Neural cell (in vitro differentiated cells): ENCODE measurements around the gene COL4A1. TPM values are rescaled to one million over a fixed set of nuclear protein-coding genes. Genes with fewer than 3 reads are reported as not detected.

Experiments
- H2AFZ ChIP-seq: fragments of 200-600, 300-800 bp; sonication (generic), shearing (Covaris generic); 2 replicates; pipeline ENCODE4 v1.6.0; 2014; ENCODE audit warnings: low read depth, mild to moderate bottlenecking, antibody characterized with exemption, low read length, moderate library complexity
- H3F3A ChIP-seq: fragments of 200-600 bp; shearing (Covaris generic); 2 replicates; pipeline ENCODE4 v1.6.1; 2016; ENCODE audit warnings: mild to moderate bottlenecking, moderate library complexity, mixed read lengths, antibody characterized with exemption, low read length; ENCODE audit not compliant: insufficient read depth, poor library complexity, severe bottlenecking
- H3K27ac ChIP-seq: fragments of 200-600, 300-800 bp; sonication (generic), shearing (Covaris generic); 2 replicates; pipeline ENCODE4 v1.5.1; 2014; ENCODE audit warnings: mild to moderate bottlenecking, low read length, moderate library complexity
- H3K27me3 ChIP-seq: fragments of 300-800, 200-600 bp; sonication (generic), shearing (Covaris generic); 2 replicates; pipeline ENCODE4 v1.6.0; 2014; ENCODE audit warnings: mild to moderate bottlenecking, low read depth, low read length, moderate library complexity; ENCODE audit not compliant: insufficient read depth
- H3K36me3 ChIP-seq: fragments of 300-800, 200-600 bp; sonication (generic), shearing (Covaris generic); 2 replicates; pipeline ENCODE4 v1.5.1; 2014; ENCODE audit warnings: mild to moderate bottlenecking, antibody characterized with exemption, low read length, moderate library complexity; ENCODE audit not compliant: insufficient read depth
- H3K4me2 ChIP-seq: fragments of 300-800, 200-600 bp; sonication (generic), shearing (Covaris generic); 2 replicates; pipeline ENCODE4 v1.6.0; 2014; ENCODE audit warnings: mild to moderate bottlenecking, low read length
- H3K4me3 ChIP-seq: fragments of 300-800, 200-600 bp; sonication (generic), shearing (Covaris generic); 2 replicates; pipeline ENCODE4 v1.5.1; 2014; ENCODE audit warnings: mild to moderate bottlenecking, low read length, moderate library complexity
- H3K79me2 ChIP-seq: fragments of 200-600 bp; shearing (Covaris generic); replicated peaks from 2 replicates; pipeline ENCODE4 v1.6.0; 2014; ENCODE audit warnings: mild to moderate bottlenecking, low read length, moderate library complexity; ENCODE audit not compliant: insufficient read depth
- H3K9ac ChIP-seq: fragments of 300-800, 200-600 bp; sonication (generic), shearing (Covaris generic); 2 replicates; pipeline ENCODE4 v1.6.1; 2016; ENCODE audit warnings: mild to moderate bottlenecking, low read length, mixed read lengths
- H3K9me2 ChIP-seq: fragments of 200-600 bp; shearing (Covaris generic); 2 replicates; pipeline ENCODE4 v1.6.1; 2016; ENCODE audit warnings: mild to moderate bottlenecking, low read length, mixed read lengths; ENCODE audit not compliant: insufficient read depth
- H3K9me3 ChIP-seq: fragments of 200-600, 300-800 bp; sonication (generic), shearing (Covaris generic); 2 replicates; pipeline ENCODE4 v1.6.1; 2016; ENCODE audit warnings: mild to moderate bottlenecking, mixed run types, low read length, moderate library complexity, mixed read lengths
- H4K20me1 ChIP-seq: fragments of 200-600 bp; shearing (Covaris generic); 2 replicates; pipeline ENCODE4 v1.6.1; 2016; ENCODE audit warnings: mild to moderate bottlenecking, mixed run types; ENCODE audit not compliant: insufficient read depth
- EP300 ChIP-seq: fragments of 450-650 bp; conservative IDR thresholded peaks from 2 replicates; pipeline ENCODE4 v1.6.1; 2014; ENCODE audit warnings: antibody characterized with exemption, mild to moderate bottlenecking, moderate library complexity; ENCODE audit not compliant: poor library complexity, severe bottlenecking
- EZH2 ChIP-seq: fragments of 200-600, 300-800 bp; shearing (Covaris generic), sonication (generic); IDR thresholded peaks from 2 replicates; pipeline ENCODE4 v1.6.1; 2014; ENCODE audit warnings: antibody characterized with exemption, low read length, borderline replicate concordance, mild to moderate bottlenecking; ENCODE audit not compliant: insufficient read depth, poor library complexity, severe bottlenecking
- MXI1 ChIP-seq: fragments of 450-650 bp; conservative IDR thresholded peaks from 2 replicates; pipeline ENCODE4 v1.6.1; 2014; ENCODE audit warnings: antibody characterized with exemption, mild to moderate bottlenecking; ENCODE audit not compliant: poor library complexity, severe bottlenecking
- POLR2AphosphoS5 ChIP-seq: IDR thresholded peaks from 2 replicates; pipeline ENCODE4 v1.6.1; 2012
- RAD21 ChIP-seq: fragments of 450-650 bp; conservative IDR thresholded peaks from 2 replicates; pipeline ENCODE4 v1.6.1; 2014; ENCODE audit warnings: antibody characterized with exemption, mild to moderate bottlenecking, moderate library complexity
- SMC3 ChIP-seq: fragments of 450-650 bp; conservative IDR thresholded peaks from 2 replicates; pipeline ENCODE4 v1.6.1; 2014; ENCODE audit warnings: antibody characterized with exemption, mild to moderate bottlenecking, moderate library complexity; ENCODE audit not compliant: poor library complexity
- TAF1 ChIP-seq: IDR thresholded peaks from 2 replicates; pipeline ENCODE4 v1.6.1; 2012; ENCODE audit warnings: low read depth
- polyA plus RNA-seq: library from polyadenylated mRNA; depleted of rRNA; stranded (reverse); fragments of >200 nt; gene quantifications from 2 replicates; pipeline ENCODE4 v1.2.3, GENCODE V29; 2014
- TF ChIP-seq, protein P1 (sequence below): IDR thresholded peaks from 2 replicates; pipeline ENCODE4 v1.6.1; 2012; ENCODE audit warnings: borderline replicate concordance
- TF ChIP-seq, protein P2 (sequence below): fragments of 450-650 bp; IDR thresholded peaks from 2 replicates; pipeline ENCODE4 v1.5.1; 2014; ENCODE audit warnings: antibody characterized with exemption, mild to moderate bottlenecking, moderate library complexity; ENCODE audit not compliant: poor library complexity, severe bottlenecking

The COL4A1 gene
- polyA plus RNA-seq, 1 donor from 2014 or later, result 13.1 TPM

GRCh38 chr13:110306340-110306959, 507 bp downstream of the COL4A1 start:
- peak overlapping the region; percentile 40 for H2AFZ ChIP-seq
- H4K20me1 ChIP-seq, result no peaks in the 10 kb centered on the region
- no peak overlapping the region for H3K27ac ChIP-seq
- H3K4me3 ChIP-seq, result peak overlapping the region; percentile 91
- peaks cover 10% of the 10 kb centered on the region for H3K27me3 ChIP-seq
- H3K4me2 ChIP-seq, result peak overlapping the region; percentile 55
- no peaks in the 10 kb centered on the region for H3K9me2 ChIP-seq
- H3F3A ChIP-seq, result no peaks in the 10 kb centered on the region
- H3K36me3 ChIP-seq, result no peaks in the 10 kb centered on the region
- no peaks in the 10 kb centered on the region for H3K79me2 ChIP-seq
- H3K9me3 ChIP-seq, result no peaks in the 10 kb centered on the region
- TF ChIP-seq SMC3 (no peak), TAF1 (no peak), MXI1 (no peak), EZH2 (no peak), POLR2AphosphoS5 (no peak)
- TF ChIP-seq, protein P1, sequence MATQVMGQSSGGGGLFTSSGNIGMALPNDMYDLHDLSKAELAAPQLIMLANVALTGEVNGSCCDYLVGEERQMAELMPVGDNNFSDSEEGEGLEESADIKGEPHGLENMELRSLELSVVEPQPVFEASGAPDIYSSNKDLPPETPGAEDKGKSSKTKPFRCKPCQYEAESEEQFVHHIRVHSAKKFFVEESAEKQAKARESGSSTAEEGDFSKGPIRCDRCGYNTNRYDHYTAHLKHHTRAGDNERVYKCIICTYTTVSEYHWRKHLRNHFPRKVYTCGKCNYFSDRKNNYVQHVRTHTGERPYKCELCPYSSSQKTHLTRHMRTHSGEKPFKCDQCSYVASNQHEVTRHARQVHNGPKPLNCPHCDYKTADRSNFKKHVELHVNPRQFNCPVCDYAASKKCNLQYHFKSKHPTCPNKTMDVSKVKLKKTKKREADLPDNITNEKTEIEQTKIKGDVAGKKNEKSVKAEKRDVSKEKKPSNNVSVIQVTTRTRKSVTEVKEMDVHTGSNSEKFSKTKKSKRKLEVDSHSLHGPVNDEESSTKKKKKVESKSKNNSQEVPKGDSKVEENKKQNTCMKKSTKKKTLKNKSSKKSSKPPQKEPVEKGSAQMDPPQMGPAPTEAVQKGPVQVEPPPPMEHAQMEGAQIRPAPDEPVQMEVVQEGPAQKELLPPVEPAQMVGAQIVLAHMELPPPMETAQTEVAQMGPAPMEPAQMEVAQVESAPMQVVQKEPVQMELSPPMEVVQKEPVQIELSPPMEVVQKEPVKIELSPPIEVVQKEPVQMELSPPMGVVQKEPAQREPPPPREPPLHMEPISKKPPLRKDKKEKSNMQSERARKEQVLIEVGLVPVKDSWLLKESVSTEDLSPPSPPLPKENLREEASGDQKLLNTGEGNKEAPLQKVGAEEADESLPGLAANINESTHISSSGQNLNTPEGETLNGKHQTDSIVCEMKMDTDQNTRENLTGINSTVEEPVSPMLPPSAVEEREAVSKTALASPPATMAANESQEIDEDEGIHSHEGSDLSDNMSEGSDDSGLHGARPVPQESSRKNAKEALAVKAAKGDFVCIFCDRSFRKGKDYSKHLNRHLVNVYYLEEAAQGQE, result no peak
- peak overlapping the region; percentile 78 for H3K9ac ChIP-seq

- H3K36me3 ChIP-seq, result no peaks in the 10 kb centered on the region
- no peaks in the 10 kb centered on the region for H4K20me1 ChIP-seq
- H3K4me2 ChIP-seq, result peak overlapping the region; percentile 55
- H3F3A ChIP-seq, result no peaks in the 10 kb centered on the region
- no peak overlapping the region for H2AFZ ChIP-seq
- no peak overlapping the region for H3K27ac ChIP-seq
- H3K9ac ChIP-seq, result peak overlapping the region; percentile 78
- H3K9me3 ChIP-seq, result no peaks in the 10 kb centered on the region
- peak overlapping the region; percentile 91 for H3K4me3 ChIP-seq
- no peaks in the 10 kb centered on the region for H3K9me2 ChIP-seq
- H3K79me2 ChIP-seq, result no peaks in the 10 kb centered on the region
- no peak for TF ChIP-seq MXI1
- TF ChIP-seq RAD21, result no peak
- TF ChIP-seq, protein P2, sequence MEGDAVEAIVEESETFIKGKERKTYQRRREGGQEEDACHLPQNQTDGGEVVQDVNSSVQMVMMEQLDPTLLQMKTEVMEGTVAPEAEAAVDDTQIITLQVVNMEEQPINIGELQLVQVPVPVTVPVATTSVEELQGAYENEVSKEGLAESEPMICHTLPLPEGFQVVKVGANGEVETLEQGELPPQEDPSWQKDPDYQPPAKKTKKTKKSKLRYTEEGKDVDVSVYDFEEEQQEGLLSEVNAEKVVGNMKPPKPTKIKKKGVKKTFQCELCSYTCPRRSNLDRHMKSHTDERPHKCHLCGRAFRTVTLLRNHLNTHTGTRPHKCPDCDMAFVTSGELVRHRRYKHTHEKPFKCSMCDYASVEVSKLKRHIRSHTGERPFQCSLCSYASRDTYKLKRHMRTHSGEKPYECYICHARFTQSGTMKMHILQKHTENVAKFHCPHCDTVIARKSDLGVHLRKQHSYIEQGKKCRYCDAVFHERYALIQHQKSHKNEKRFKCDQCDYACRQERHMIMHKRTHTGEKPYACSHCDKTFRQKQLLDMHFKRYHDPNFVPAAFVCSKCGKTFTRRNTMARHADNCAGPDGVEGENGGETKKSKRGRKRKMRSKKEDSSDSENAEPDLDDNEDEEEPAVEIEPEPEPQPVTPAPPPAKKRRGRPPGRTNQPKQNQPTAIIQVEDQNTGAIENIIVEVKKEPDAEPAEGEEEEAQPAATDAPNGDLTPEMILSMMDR, result no peak
- TF ChIP-seq SMC3, result no peak
- no peak for TF ChIP-seq TAF1
- no peak for TF ChIP-seq POLR2AphosphoS5
- no peak for TF ChIP-seq EZH2
- TF ChIP-seq EP300, result no peak
- TF ChIP-seq, protein P1, result no peak
- peaks cover 10% of the 10 kb centered on the region for H3K27me3 ChIP-seq
Measured at GRCh38 chr13:110305949-110306339, 1.0 kb downstream of the COL4A1 start.
